ENCODE measurements around the gene EN2. TPM values are rescaled to one million over a fixed set of nuclear protein-coding genes. Genes with fewer than 3 reads are reported as not detected.

EN2 gene
- total RNA-seq, 2 experiments from 2014 or later = not detected

DNA sequence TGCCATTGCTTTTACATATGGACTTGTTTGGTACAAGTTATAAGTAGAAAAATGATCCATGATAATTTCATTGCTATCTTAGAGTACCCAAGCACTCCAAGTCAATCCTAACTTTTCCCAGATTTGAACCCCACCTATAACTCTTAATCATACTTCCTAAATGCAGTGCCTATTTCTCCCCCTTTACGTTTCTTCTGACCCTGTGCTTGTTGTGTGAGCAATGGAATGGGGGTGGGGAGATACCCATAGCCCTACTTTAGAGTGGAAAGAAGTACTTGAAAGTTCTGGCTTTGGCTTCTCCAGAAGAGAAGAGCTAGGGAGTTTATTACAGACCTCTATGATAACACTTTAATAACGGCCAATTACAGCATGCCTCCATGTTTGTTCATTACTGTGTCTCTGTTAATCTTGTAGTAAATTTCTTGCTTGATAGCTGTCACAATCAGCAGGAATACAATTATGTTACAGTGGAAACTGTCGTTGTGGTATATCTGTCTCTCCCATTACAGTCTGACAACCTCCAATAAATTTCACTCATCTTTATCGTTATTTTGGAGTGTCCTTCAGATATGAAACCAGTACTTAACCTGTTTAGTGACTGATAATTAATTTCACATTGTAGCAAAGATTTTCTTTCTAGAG is 54.4 kb downstream of the EN2 start:
- H3K36me3 Mint-ChIP-seq (ENCODE audit: low read depth) = no peaks in the 10 kb centered on the region
- peaks cover 65% of the 10 kb centered on the region for H3K27me3 Mint-ChIP-seq (ENCODE audit: low read depth)
- DNase-seq = no peak
- intact Hi-C loops (cut with micrococcal nuclease) = no loop called here
- H3K9me3 Mint-ChIP-seq = no peaks in the 10 kb centered on the region
- CTCF ChIA-PET = interaction anchor here (0.5 kb wide), 1 partner anchor 102 kb away, joined by 3 read pairs; no protein-coding TSS in a partner anchor
- peaks cover 11% of the 10 kb centered on the region for H3K4me1 Mint-ChIP-seq (ENCODE audit: low read depth)
- no peak overlapping the region for H3K4me3 Mint-ChIP-seq
- H3K27ac Mint-ChIP-seq = no peak overlapping the region

DNA sequence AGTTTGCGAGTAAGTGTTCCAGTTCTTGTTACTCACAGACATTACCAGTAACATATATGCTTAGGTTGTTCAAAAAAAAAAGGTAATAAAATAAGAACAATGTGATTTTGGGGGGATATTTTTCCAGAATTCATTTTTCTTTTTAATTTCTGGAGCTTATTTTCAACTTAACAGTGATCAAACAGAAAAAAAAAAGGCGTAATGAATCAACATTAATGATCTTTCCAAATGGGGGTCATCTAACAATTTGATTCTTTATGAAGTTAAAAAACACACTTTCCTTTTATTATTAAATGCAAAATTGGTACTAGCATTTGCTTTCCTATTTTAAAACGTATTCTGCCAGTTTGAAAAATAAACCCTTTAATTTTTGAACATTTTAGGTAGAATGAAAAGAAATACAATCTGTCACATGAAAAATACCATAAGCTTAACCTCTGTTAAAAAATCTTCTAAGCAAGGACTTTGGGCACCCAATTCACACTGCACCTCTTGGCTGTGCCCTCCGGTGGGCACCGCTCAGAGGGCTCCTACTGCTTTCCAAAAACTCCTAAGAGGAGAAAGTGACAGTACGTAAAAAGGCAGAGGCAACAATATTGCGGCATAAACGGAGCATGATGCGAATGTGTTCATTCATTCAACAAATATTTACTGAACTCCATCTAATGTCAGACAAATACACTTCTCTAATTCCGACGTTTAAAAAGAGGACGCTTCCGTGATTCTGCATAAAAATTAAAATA is 55.8 kb downstream of the EN2 start:
- H3K27me3 Mint-ChIP-seq (ENCODE audit: low read depth) = peaks cover 61% of the 10 kb centered on the region
- H3K36me3 Mint-ChIP-seq (ENCODE audit: low read depth) = no peaks in the 10 kb centered on the region
- H3K9me3 Mint-ChIP-seq = no peaks in the 10 kb centered on the region
- intact Hi-C loops (cut with micrococcal nuclease) = no loop called here
- CTCF ChIA-PET = interaction anchor here (0.6 kb wide), 1 partner anchor 21 kb away, joined by 5 read pairs; no protein-coding TSS in a partner anchor
- DNase-seq = no peak
- H3K4me3 Mint-ChIP-seq = no peak overlapping the region
- no peak overlapping the region for H3K27ac Mint-ChIP-seq
- H3K4me1 Mint-ChIP-seq (ENCODE audit: low read depth) = peaks cover 8% of the 10 kb centered on the region

DNA sequence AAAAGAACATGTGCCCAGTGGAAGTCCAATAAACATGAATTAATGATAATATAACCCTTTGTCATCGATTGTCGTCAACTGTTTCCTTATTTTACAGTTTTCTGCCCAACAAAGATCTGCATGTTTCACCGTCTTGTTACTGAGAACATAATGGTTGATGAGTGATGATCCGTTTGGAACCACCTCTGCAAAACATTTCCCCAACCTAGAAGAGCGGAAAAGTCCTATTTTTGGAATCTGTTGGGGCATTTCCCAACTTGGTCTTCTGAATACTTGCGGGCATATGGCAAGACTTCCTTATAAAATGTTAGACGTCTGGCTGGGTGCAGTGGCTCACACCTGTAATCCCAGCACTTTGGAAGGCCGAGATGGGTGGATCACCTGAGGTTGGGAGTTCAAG is 56.4 kb downstream of the EN2 start:
- Mint-ChIP-seq H3K27ac (no peak overlapping the region), H3K4me1 (ENCODE audit: low read depth) (peaks cover 4% of the 10 kb centered on the region), H3K27me3 (ENCODE audit: low read depth) (peaks cover 56% of the 10 kb centered on the region), H3K9me3 (no peaks in the 10 kb centered on the region), H3K36me3 (ENCODE audit: low read depth) (no peaks in the 10 kb centered on the region), H3K4me3 (no peak overlapping the region)
- intact Hi-C loops (cut with micrococcal nuclease) = no loop called here
- CTCF ChIA-PET = interaction anchor here (0.6 kb wide), 1 partner anchor 21 kb away, joined by 5 read pairs; no protein-coding TSS in a partner anchor
- no peak for DNase-seq

Other genes with a start within 250 kb of the EN2 start
- 10 to 100 TPM; 73.2 to 74.8 TPM for gene INSIG1, start 160.3 kb upstream of the EN2 start, total RNA-seq
- not detected for gene CNPY1, start 88.4 kb downstream of the EN2 start, total RNA-seq
- 10 to 100 TPM; 65.5 to 66.3 TPM for gene RBM33, start 186.5 kb downstream of the EN2 start, total RNA-seq

Data from activated naive CD4-positive, alpha-beta T cell treated with anti-CD3 and anti-CD28 coated beads for 36 hours (primary cell).